HepG2 (cell line): ENCODE measurements around the gene TBC1D16. TPM values are rescaled to one million over a fixed set of nuclear protein-coding genes. Genes with fewer than 3 reads are reported as not detected.

Experiments used
- HES4 ChIP-seq: sonication (generic); formaldehyde crosslinking; IDR thresholded peaks from 2 replicates; pipeline ENCODE4 v1.9.0; 2021; ENCODE audit warnings: mild to moderate bottlenecking, missing genetic modification reagents, borderline replicate concordance
- KDM2A ChIP-seq: sonication (generic); formaldehyde crosslinking; IDR thresholded peaks from 2 replicates; pipeline ENCODE4 v1.4.0; 2020; ENCODE audit warnings: low read depth, missing genetic modification reagents, borderline replicate concordance
- KDM6A ChIP-seq: IDR thresholded peaks from 2 replicates; pipeline ENCODE4 v1.6.1; 2016; ENCODE audit warnings: low read depth
- MTF2 ChIP-seq: sonication (generic); formaldehyde crosslinking; IDR thresholded peaks from 2 replicates; pipeline ENCODE4 v1.5.0; 2020; ENCODE audit warnings: missing genetic modification reagents, borderline replicate concordance
- MYNN ChIP-seq: sonication (generic); formaldehyde crosslinking; IDR thresholded peaks from 2 replicates; pipeline ENCODE4 v1.4.0; 2020; ENCODE audit warnings: mild to moderate bottlenecking, low read depth, missing genetic modification reagents
- POGK ChIP-seq: sonication (generic); formaldehyde crosslinking; conservative IDR thresholded peaks from 2 replicates; pipeline ENCODE4 v1.8.0; 2022; ENCODE audit warnings: mild to moderate bottlenecking, moderate library complexity, missing genetic modification reagents
- RFXANK ChIP-seq: IDR thresholded peaks from 2 replicates; pipeline ENCODE4 v1.6.1; 2016
- TEAD2 ChIP-seq: sonication (generic); formaldehyde crosslinking; IDR thresholded peaks from 2 replicates; pipeline ENCODE4 v1.9.0; 2021; ENCODE audit warnings: missing genetic modification reagents
- TEAD3 ChIP-seq: optimal IDR thresholded peaks from 2 replicates; pipeline ENCODE3; 2016; ENCODE audit warnings: borderline replicate concordance
- ZBTB26 ChIP-seq: IDR thresholded peaks from 2 replicates; pipeline ENCODE4 v1.6.1; 2016; ENCODE audit warnings: missing compliant biosample characterization, missing genetic modification reagents, borderline replicate concordance
- ZMYM3 ChIP-seq: sonication (generic); formaldehyde crosslinking; IDR thresholded peaks from 2 replicates; pipeline ENCODE4 v1.5.1; 2020; ENCODE audit warnings: mild to moderate bottlenecking, missing genetic modification reagents
- ZNF275 ChIP-seq: sonication (generic); formaldehyde crosslinking; IDR thresholded peaks from 2 replicates; pipeline ENCODE4 v1.8.0; 2022; ENCODE audit warnings: missing genetic modification reagents, mild to moderate bottlenecking, inconsistent platforms, borderline replicate concordance
- ZNF292 ChIP-seq: sonication (generic); formaldehyde crosslinking; IDR thresholded peaks from 2 replicates; pipeline ENCODE4 v1.8.1; 2022; ENCODE audit warnings: mild to moderate bottlenecking, low read depth, missing genetic modification reagents, borderline replicate concordance
- ZNF605 ChIP-seq: sonication (generic); formaldehyde crosslinking; IDR thresholded peaks from 2 replicates; pipeline ENCODE4 v1.8.0; 2022; ENCODE audit warnings: mild to moderate bottlenecking, missing genetic modification reagents
- ZNF883 ChIP-seq: sonication (generic); formaldehyde crosslinking; IDR thresholded peaks from 2 replicates; pipeline ENCODE4 v1.5.1; 2020; ENCODE audit warnings: mild to moderate bottlenecking, missing genetic modification reagents; ENCODE audit errors: not compliant biosample characterization
- ZSCAN20 ChIP-seq: sonication (generic); formaldehyde crosslinking; IDR thresholded peaks from 2 replicates; pipeline ENCODE4 v1.4.0; 2020; ENCODE audit warnings: missing genetic modification reagents, mild to moderate bottlenecking, borderline replicate concordance
- polyA plus RNA-seq, 8 experiments: library from polyadenylated mRNA; depleted of rRNA in 3 of 8; stranded (reverse) in 7 of 8; unstranded in 1 of 8; fragments of >200 nt; fragmentation: Illumina TruSeq in 4 of 8; extraction: Trizol in 4 of 8; gene quantifications; 2 replicates each; pipeline versions ENCODE4 v1.2.1 to v1.2.3, GENCODE V29; 2011 to 2016; ENCODE audit warnings: low read depth in 4 of 8, missing spikeins in 1 of 8, mixed read lengths in 1 of 8; ENCODE audit not compliant: insufficient read depth in 1 of 8
- total RNA-seq, 5 experiments: library from RNA; depleted of rRNA; stranded (reverse); fragments of >200 nt; fragmentation: Illumina TruSeq; extraction: Trizol; gene quantifications; 2 replicates each; pipeline ENCODE4 v1.2.3, GENCODE V29; 2016; ENCODE audit warnings: low read depth in 1 of 5
- TF ChIP-seq, protein P1 (sequence below): sonication (generic); formaldehyde crosslinking; IDR thresholded peaks from 2 replicates; pipeline ENCODE4 v1.5.1; 2020; ENCODE audit warnings: mild to moderate bottlenecking, missing genetic modification reagents, moderate library complexity
- TF ChIP-seq, protein P2 (sequence below): IDR thresholded peaks from 2 replicates; pipeline ENCODE4 v1.6.1; 2016; ENCODE audit warnings: missing genetic modification reagents, missing compliant biosample characterization
- TF ChIP-seq, protein P3 (sequence below): conservative IDR thresholded peaks from 2 replicates; pipeline ENCODE4 v1.6.1; 2018; ENCODE audit warnings: missing genetic modification reagents
- TF ChIP-seq, protein P4 (sequence below): sonication (generic); formaldehyde crosslinking; IDR thresholded peaks from 2 replicates; pipeline ENCODE4 v1.4.0; 2020; ENCODE audit warnings: mild to moderate bottlenecking, missing genetic modification reagents

The TBC1D16 gene
- total and polyA plus RNA-seq, 2 of the 13 experiments (the other 11 are each of a cell fraction or from before 2014, with no cell fraction given), result 14.9 to 24.9 TPM

DNA sequence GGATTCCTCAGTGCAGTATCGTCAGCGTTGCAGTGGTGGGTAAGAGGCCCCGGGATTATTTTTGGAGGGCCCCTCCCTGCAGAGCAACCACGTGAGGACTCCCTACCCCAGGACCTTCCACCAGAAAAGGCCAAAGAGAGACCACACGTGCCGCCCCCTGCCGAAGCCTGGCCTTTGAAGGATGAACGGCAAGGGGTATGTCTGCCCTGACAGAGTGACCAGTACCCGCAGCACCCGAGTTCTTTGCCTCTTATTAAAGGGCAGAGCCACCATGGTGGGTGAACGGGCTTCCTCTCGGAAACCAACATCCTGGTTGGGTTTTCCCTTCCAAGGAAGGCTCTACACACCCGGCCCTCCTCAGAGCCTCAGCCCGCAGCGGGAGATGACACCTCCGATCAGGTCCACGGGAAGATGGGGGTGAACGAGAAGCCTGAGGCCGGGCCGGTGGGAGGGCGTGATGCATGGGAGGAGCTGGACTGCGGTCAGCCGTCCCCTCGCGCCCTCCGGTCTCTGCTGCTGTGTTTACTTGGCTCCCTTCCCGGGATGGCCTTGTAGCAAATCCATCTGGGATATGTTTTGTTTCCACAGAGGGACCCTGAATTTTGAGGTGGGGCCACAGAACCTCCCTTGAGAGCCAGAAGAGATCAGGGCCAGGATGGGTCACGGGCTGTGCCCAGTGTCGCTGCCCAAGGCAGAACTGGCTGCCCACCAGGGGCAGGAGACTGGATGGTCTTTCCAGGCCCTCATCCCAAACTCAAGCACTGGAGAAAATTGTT, 49.1 kb downstream of the TBC1D16 start (continued):
- TF ChIP-seq, protein P1, sequence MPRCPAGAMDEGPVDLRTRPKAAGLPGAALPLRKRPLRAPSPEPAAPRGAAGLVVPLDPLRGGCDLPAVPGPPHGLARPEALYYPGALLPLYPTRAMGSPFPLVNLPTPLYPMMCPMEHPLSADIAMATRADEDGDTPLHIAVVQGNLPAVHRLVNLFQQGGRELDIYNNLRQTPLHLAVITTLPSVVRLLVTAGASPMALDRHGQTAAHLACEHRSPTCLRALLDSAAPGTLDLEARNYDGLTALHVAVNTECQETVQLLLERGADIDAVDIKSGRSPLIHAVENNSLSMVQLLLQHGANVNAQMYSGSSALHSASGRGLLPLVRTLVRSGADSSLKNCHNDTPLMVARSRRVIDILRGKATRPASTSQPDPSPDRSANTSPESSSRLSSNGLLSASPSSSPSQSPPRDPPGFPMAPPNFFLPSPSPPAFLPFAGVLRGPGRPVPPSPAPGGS (CRISPR knock-in tag), result peak; percentile 77
- TF ChIP-seq MTF2 (CRISPR knock-in tag) (no peak), ZSCAN20 (CRISPR knock-in tag) (no peak), TEAD2 (CRISPR knock-in tag) (no peak), ZBTB26 (CRISPR knock-in tag) (peak; percentile 43; the same call in 1 of the 2 replicates), RFXANK (0 out of 2 replicates have a peak, but pooled peaks have one; percentile 47), KDM2A (0 out of 2 replicates have a peak, but pooled peaks have one; percentile 72), TEAD3 (CRISPR knock-in tag) (peak; percentile 84), KDM6A (CRISPR knock-in tag) (peak; percentile 78), POGK (CRISPR knock-in tag) (peak; percentile 72), ZNF605 (CRISPR knock-in tag) (0 out of 2 replicates have a peak, but pooled peaks have one; percentile 68), ZNF292 (CRISPR knock-in tag) (no peak; the same call in none of the 2 replicates), HES4 (CRISPR knock-in tag) (0 out of 2 replicates have a peak, but pooled peaks have one; percentile 58), MYNN (CRISPR knock-in tag) (0 out of 2 replicates have a peak, but pooled peaks have one; percentile 23), ZNF275 (peak; percentile 13; the same call in 1 of the 2 replicates), ZMYM3 (no peak; the same call in 1 of the 2 replicates), ZNF883 (CRISPR knock-in tag) (peak; percentile 64)
- TF ChIP-seq, protein P2, sequence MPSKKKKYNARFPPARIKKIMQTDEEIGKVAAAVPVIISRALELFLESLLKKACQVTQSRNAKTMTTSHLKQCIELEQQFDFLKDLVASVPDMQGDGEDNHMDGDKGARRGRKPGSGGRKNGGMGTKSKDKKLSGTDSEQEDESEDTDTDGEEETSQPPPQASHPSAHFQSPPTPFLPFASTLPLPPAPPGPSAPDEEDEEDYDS (CRISPR knock-in tag), result peak; percentile 82; the same call in 1 of the 2 replicates
- TF ChIP-seq, protein P3, sequence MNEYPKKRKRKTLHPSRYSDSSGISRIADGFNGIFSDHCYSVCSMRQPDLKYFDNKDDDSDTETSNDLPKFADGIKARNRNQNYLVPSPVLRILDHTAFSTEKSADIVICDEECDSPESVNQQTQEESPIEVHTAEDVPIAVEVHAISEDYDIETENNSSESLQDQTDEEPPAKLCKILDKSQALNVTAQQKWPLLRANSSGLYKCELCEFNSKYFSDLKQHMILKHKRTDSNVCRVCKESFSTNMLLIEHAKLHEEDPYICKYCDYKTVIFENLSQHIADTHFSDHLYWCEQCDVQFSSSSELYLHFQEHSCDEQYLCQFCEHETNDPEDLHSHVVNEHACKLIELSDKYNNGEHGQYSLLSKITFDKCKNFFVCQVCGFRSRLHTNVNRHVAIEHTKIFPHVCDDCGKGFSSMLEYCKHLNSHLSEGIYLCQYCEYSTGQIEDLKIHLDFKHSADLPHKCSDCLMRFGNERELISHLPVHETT (CRISPR knock-in tag), result peak; percentile 27; the same call in 1 of the 2 replicates
- TF ChIP-seq, protein P4, sequence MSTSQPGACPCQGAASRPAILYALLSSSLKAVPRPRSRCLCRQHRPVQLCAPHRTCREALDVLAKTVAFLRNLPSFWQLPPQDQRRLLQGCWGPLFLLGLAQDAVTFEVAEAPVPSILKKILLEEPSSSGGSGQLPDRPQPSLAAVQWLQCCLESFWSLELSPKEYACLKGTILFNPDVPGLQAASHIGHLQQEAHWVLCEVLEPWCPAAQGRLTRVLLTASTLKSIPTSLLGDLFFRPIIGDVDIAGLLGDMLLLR (CRISPR knock-in tag), result no peak
